Transverse colon (tissue), 4 donors: ENCODE measurements around the gene SPINT4. TPM values are rescaled to one million over a fixed set of nuclear protein-coding genes. Genes with fewer than 3 reads are reported as not detected.
"Not testable (repeated sequence)": the region's sequence is repeated elsewhere in the genome, so short reads cannot be mapped to it uniquely, and the experiment has no call there.

Experiments used
- DNase-seq: peaks from one replicate; pipeline ENCODE4 v3.0.0-alpha.2; 2019
- H3K27ac ChIP-seq, 4 donors: fragments of 200-600 bp; sonication (generic); 2 replicates each; pipeline ENCODE4 v1.5.1; 2016 to 2018; ENCODE audit warnings: inconsistent platforms in 4 of 4
- H3K27me3 ChIP-seq: fragments of 200-600 bp; sonication (generic); 2 replicates; pipeline ENCODE4 v1.5.1; 2017; ENCODE audit warnings: inconsistent platforms
- H3K36me3 ChIP-seq, 4 donors: fragments of 200-600 bp; sonication (generic); 2 replicates each; pipeline ENCODE4 v1.5.1; 2017 to 2019; ENCODE audit warnings: inconsistent platforms in 4 of 4
- H3K4me1 ChIP-seq, 4 donors: fragments of 200-600 bp; sonication (generic); 2 replicates each; pipeline ENCODE4 v1.5.1; 2017 to 2020; ENCODE audit warnings: inconsistent platforms in 4 of 4
- H3K4me3 ChIP-seq, 4 donors: fragments of 200-600 bp; sonication (generic); 1 replicate in 1 of 4; 2 replicates in 3 of 4; pipeline versions ENCODE4 v1.5.1 to v1.6.1; 2017 to 2019; ENCODE audit warnings: inconsistent platforms in 4 of 4
- H3K9me3 ChIP-seq, 2 donors: fragments of 200-600 bp; sonication (generic); 2 replicates each; pipeline ENCODE4 v1.5.1; 2017 to 2019; ENCODE audit warnings: inconsistent platforms in 2 of 2
- CTCF ChIP-seq, 5 experiments: fragments of 200-600 bp in 3 of 5; fragments of 450-650 bp in 2 of 5; sonication (generic) in 3 of 5; IDR thresholded peaks; 1 replicate in 2 of 5; 2 replicates in 3 of 5; pipeline ENCODE4 v1.5.1; 2016 to 2017; ENCODE audit warnings: antibody characterized with exemption in 5 of 5, inconsistent platforms in 3 of 5, mild to moderate bottlenecking in 2 of 5, moderate library complexity in 1 of 5
- EP300 ChIP-seq: sonication (generic); formaldehyde crosslinking; IDR thresholded peaks from one replicate; pipeline ENCODE4 v1.6.1; 2017; ENCODE audit warnings: antibody characterized with exemption, low read depth
- POLR2A ChIP-seq: fragments of 450-650 bp; IDR thresholded peaks from one replicate; pipeline ENCODE4 v1.6.1; 2016; ENCODE audit warnings: antibody characterized with exemption, mild to moderate bottlenecking, moderate library complexity
- POLR2AphosphoS5 ChIP-seq, 3 donors: sonication (generic); formaldehyde crosslinking; IDR thresholded peaks; one replicate each; pipeline ENCODE4 v1.6.1; 2016; ENCODE audit warnings: antibody characterized with exemption in 3 of 3
- WGBS, 2 donors: methylation state at CpG; one replicate each; pipeline ENCODE4 v1.1.5; 2018; ENCODE audit warnings: low coverage in 1 of 2; 5-methylcytosine and 5-hydroxymethylcytosine counted together
- in situ Hi-C, 4 donors: fragments of 200-750 bp; cut with MboI; loops; one replicate each; pipeline versions ENCODE4 v1.15.0 to v1.15.1; 2017; ENCODE audit warnings: low sequenced_read_pairs in 3 of 4, low pct_ligation_motif_present in 1 of 4, low pct_unique_long_range_greater_than_20kb in 1 of 4
- intact Hi-C: fragments of 100-400 bp; cut with DNase I; formaldehyde crosslinking; loops from one replicate; pipeline ENCODE4 v1.15.1; 2023; ENCODE audit warnings: low total_unique reads
- total RNA-seq, 4 donors: library from RNA; depleted of rRNA; stranded (reverse); fragments of >200 nt; gene quantifications; one replicate each; pipeline ENCODE4 v1.1.0, GENCODE V29; 2016

SPINT4 gene
- total RNA-seq, 4 donors from 2014 or later = not detected

DNA sequence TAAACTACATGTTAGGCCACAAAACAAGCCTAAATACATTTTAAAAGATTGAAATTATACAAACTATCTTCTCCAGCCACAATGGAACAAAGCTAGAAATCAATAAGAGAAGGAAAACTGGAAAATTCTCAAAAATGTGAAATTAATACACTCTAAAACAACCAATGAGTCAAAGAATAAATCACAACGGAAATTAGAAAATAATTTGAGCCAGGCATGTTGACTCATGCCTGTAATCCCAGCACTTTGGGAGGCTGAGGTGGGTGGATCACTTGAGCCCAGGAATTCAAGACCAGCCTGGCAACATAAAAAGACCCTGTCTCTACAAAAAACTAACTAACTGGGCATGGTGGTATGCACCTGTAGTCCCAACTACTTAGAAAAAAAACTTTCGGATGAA is 26.7 kb upstream of the SPINT4 start:
- intact Hi-C loops = no loop called here
- Histone ChIP-seq H3K4me1 (no peaks in the 10 kb centered on the region), H3K27me3 (no peaks in the 10 kb centered on the region), H3K27ac (no peak overlapping the region), H3K36me3 (no peaks in the 10 kb centered on the region), H3K4me3 (no peak overlapping the region), H3K9me3 (no peaks in the 10 kb centered on the region)
- TF ChIP-seq POLR2AphosphoS5 (IDR thresholded peaks at IDR 0.05) (no peak), POLR2A (no peak), EP300 (no peak), CTCF (IDR thresholded peaks at IDR 0.05) (no peak)
- no peak for DNase-seq
- WGBS, 2 donors = 76 to 87% methylated on average over 2 of the region's 2 CpGs
- in situ Hi-C loops = no loop called here

GRCh38 chr20:45701104-45701503 is 21.0 kb upstream of the SPINT4 start:
- TF ChIP-seq EP300 (no peak), POLR2A (no peak), POLR2AphosphoS5 (IDR thresholded peaks at IDR 0.05) (no peak), CTCF (IDR thresholded peaks at IDR 0.05) (no peak)
- WGBS, 2 donors = 50 to 66% methylated on average over 4 of the region's 4 CpGs
- DNase-seq = no peak
- no peaks in the 10 kb centered on the region for H3K36me3 ChIP-seq
- intact Hi-C loops (no loop called here), in situ Hi-C loops (no loop called here)
- H3K4me1 ChIP-seq = no peaks in the 10 kb centered on the region
- H3K27me3 ChIP-seq = no peaks in the 10 kb centered on the region
- no peaks in the 10 kb centered on the region for H3K9me3 ChIP-seq
- H3K27ac ChIP-seq = no peak overlapping the region
- no peak overlapping the region for H3K4me3 ChIP-seq

DNA sequence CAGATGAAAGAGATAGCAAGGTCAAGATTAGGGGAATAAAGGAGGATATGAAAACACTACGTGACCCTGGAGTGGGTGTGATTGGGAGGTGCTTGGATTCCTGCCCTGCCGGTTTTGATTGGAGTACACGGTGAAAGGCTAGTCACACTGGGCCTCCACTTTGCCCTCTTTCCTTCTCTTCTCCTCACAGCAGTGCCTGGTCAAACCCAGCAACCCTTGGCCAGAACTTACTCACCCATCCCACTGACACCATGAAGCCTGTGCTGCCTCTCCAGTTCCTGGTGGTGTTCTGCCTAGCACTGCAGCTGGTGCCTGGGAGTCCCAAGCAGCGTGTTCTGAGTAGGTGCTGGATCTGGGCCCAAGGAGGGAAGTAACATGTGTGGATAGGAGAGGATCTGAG is 20.3 kb upstream of the SPINT4 start, which contains the start of gene WFDC13:
WFDC13 (plus strand) TSS at position 166 of the 400 bp plus-strand sequence; CDS start at position 252, 86 bp downstream.
- no peak for DNase-seq
- Histone ChIP-seq H3K27ac (no peak within 1 kb of the TSS), H3K4me3 (no peak within 1 kb of the TSS), H3K9me3 (no peaks in the 10 kb centered on the region), H3K4me1 (no peaks in the 10 kb centered on the region), H3K36me3 (no peaks in the 10 kb centered on the region), H3K27me3 (no peaks in the 10 kb centered on the region)
- intact Hi-C loops (no loop called here), in situ Hi-C loops (no loop called here)
- WGBS, 2 donors = 22 to 54% methylated on average over 1 to 4 of the region's 4 CpGs
- TF ChIP-seq CTCF (IDR thresholded peaks at IDR 0.05) (no peak), EP300 (no peak), POLR2A (no peak), POLR2AphosphoS5 (IDR thresholded peaks at IDR 0.05) (no peak)

DNA sequence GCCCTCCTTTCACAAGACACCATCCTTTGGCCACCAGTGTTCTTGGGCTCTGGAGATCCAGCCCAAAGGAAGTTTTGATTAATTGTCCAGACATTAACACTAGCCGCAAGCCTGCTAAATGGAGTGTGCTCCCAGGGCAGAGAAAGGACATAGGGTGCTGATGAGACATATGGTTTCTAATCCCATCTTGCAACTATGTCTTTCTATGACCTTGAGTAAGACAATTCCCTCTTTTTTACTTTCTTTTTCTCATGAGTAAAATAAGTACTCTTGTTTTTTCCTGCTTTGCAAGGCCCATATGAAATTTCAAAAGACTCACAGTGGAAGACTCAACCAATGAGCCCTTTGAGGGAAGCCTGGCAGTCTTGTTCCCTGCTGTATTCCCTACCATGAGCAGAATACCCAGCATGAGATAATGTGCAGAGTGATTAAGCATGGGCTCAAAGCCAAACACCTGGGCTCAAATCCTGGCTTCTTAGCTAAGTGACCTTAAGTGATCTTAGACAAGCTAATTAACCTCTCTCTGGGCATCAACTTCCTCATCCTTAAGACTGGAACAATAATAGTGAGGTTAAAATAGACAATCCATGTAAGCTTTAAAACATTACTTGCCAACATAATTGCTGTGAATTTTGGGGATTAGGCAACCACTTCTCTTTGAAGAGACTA is 17.0 kb upstream of the SPINT4 start, which contains the start of gene WFDC10B:
WFDC10B (minus strand) TSS at position 51 of the 669 bp plus-strand sequence. CDS start 19,027 bp downstream, outside the sequence.
- Histone ChIP-seq H3K4me1 (no peaks in the 10 kb centered on the region), H3K9me3 (no peaks in the 10 kb centered on the region), H3K4me3 (no peak within 1 kb of the TSS), H3K27me3 (no peaks in the 10 kb centered on the region), H3K36me3 (no peaks in the 10 kb centered on the region), H3K27ac (no peak within 1 kb of the TSS)
- TF ChIP-seq EP300 (no peak), CTCF (IDR thresholded peaks at IDR 0.05) (no peak), POLR2AphosphoS5 (IDR thresholded peaks at IDR 0.05) (no peak), POLR2A (no peak)
- WGBS, 2 donors = 90% methylated on average over 1 of the region's 1 CpG; no CpG with 5 or more reads in 1 of the 2 donors
- in situ Hi-C loops = no loop called here
- intact Hi-C loops = no loop called here
- peak; percentile 25 for DNase-seq

DNA sequence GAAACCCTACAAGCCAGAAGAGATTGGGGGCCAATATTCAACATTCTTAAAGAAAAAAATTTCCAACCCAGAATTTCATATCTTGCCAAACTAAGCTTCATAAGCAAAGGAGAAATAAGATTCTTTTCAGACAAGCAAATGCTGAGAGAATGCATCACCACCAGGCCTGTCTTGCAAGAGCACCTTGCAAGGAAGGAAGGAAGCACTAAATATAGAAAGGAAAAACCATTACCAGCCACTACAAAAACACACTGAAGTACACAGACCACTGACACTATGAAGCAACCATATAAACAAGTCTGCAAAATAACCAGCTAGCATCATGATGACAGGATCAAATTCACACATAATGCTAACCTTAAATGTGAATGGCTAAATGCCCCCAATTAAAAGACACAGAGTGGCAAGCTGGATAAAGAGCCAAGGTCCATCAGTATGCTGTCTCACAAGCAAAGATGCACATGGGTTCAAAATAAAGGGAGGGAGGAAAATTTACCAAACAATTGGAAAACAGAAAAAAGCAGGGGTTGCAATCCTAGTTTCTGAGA is 5.9 kb upstream of the SPINT4 start:
- intact Hi-C loops, H3K9me3 ChIP-seq, H3K36me3 ChIP-seq, H3K27me3 ChIP-seq, H3K4me3 ChIP-seq, H3K27ac ChIP-seq, DNase-seq, H3K4me1 ChIP-seq, in situ Hi-C loops: not testable (repeated sequence)
